Stimulated activated CD8-positive, alpha-beta memory T cell treated with anti-CD3 and anti-CD28 coated beads, Interleukin-4, amount 100 ng/mL, for 4 hours (primary cell): Measurements from ENCODE around the gene CCBE1.

Source experiments
- DNase-seq, 2 donors: peaks; one replicate each; pipeline ENCODE4 v3.0.0-alpha.2; 2020; ENCODE audit warnings: low read depth in 2 of 2, low spot score in 1 of 2

The CCBE1 gene

GRCh38 chr18:59501920-59502273 is 195.3 kb downstream of the CCBE1 start:
- no peak for DNase-seq

- no peak for DNase-seq
Measured at GRCh38 chr18:59500765-59501164, 196.5 kb downstream of the CCBE1 start.

GRCh38 chr18:59498506-59499086 is 198.6 kb downstream of the CCBE1 start:
- no peak for DNase-seq

GRCh38 chr18:59492756-59493421 is 204.3 kb downstream of the CCBE1 start:
- DNase-seq: no peak

GRCh38 chr18:59488899-59489298 is 208.3 kb downstream of the CCBE1 start:
- no peak for DNase-seq

GRCh38 chr18:59485382-59485781 is 211.8 kb downstream of the CCBE1 start:
- no peak for DNase-seq

- DNase-seq: no peak
Measured at GRCh38 chr18:59484561-59485328, 212.5 kb downstream of the CCBE1 start.

GRCh38 chr18:59484131-59484530 is 213.1 kb downstream of the CCBE1 start:
- no peak for DNase-seq

GRCh38 chr18:59481436-59481835 is 215.8 kb downstream of the CCBE1 start:
- no peak for DNase-seq

GRCh38 chr18:59479776-59480175 is 217.4 kb downstream of the CCBE1 start:
- no peak for DNase-seq

- DNase-seq: no peak
Measured at GRCh38 chr18:59478591-59478990, 218.6 kb downstream of the CCBE1 start.

GRCh38 chr18:59477849-59478248 is 219.4 kb downstream of the CCBE1 start:
- DNase-seq: no peak

- no peak for DNase-seq
Measured at GRCh38 chr18:59470561-59471121, 226.6 kb downstream of the CCBE1 start.

- no peak for DNase-seq
Measured at GRCh38 chr18:59469463-59470180, 227.6 kb downstream of the CCBE1 start.

GRCh38 chr18:59468821-59469220 is 228.4 kb downstream of the CCBE1 start:
- no peak for DNase-seq

GRCh38 chr18:59467497-59467896 is 229.7 kb downstream of the CCBE1 start:
- no peak for DNase-seq

GRCh38 chr18:59466980-59467379 is 230.2 kb downstream of the CCBE1 start:
- DNase-seq: no peak

GRCh38 chr18:59464486-59464885 is 232.7 kb downstream of the CCBE1 start:
- DNase-seq: no peak

GRCh38 chr18:59461171-59461570 is 236.1 kb downstream of the CCBE1 start:
- no peak for DNase-seq

- no peak for DNase-seq
Measured at GRCh38 chr18:59460072-59460420, 237.2 kb downstream of the CCBE1 start.

- DNase-seq: no peak
Measured at GRCh38 chr18:59459369-59460071, 237.7 kb downstream of the CCBE1 start.
